ENCODE measurements around the gene OBSCN.
"Not testable (repeated sequence)": the region's sequence is repeated elsewhere in the genome, so short reads cannot be mapped to it uniquely, and the experiment has no call there.

The OBSCN gene

GRCh38 chr1:228188249-228188648 lies 19.6 kb upstream of the OBSCN start:
- DNase-seq, result not testable (repeated sequence)

DNA sequence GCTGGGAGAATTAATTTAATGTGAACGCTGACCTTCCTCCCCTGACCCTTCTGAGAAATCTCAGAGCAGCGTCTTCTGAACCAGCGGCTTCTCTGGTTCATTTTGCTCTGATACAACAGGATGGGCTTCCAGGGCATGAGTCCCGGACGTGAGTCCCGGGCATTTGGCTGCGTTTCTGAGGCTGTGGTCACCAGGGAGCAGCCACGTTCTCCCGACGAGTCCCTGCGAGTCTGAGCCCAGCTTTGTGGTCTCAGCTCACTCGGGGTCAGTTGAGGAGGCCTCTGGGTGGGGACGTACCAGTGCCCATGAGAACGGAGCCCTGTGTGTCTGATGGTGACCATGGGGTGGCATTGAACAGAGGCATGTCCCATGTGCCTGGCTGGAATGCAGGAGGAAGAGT lies 17.7 kb upstream of the OBSCN start:
- no peak for DNase-seq

- no peak for DNase-seq
Measured at GRCh38 chr1:228190778-228191177, 17.1 kb upstream of the OBSCN start.

- DNase-seq, result no peak
Measured at GRCh38 chr1:228194436-228194835, 13.4 kb upstream of the OBSCN start.

- no peak for DNase-seq
Measured at GRCh38 chr1:228194921-228195812, 12.7 kb upstream of the OBSCN start.

DNA sequence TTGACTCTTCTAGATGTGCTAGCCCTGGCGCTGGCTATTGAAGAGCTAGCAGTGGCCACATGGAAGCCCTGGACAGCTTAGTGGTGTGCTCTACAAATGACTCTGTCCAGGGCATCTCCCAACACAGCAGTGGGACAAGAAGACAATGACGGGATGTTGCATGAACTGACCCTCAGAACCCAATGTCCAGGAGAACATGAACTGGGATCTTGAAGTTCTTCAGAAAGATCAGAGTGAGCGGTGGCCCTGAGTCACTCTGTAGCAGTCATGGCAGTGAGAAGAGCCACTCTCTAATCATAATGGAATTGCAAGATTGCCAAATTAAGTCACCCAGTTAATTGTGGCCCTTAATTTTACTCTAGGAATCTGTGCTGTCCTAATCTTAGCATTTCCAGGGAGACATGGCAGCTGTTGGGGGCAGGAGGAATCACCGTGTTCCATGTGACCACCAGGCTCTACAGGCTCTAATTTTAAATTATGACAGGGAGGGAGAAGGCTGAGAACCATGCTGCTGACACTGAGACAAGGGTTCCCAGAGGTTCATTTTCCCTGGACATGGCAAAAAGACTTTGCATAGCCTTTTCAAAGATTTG lies 10.2 kb upstream of the OBSCN start:
- DNase-seq, result no peak

GRCh38 chr1:228198977-228199590 lies 8.8 kb upstream of the OBSCN start:
- no peak for DNase-seq

- no peak for DNase-seq
Measured at GRCh38 chr1:228204958-228205357, 2.9 kb upstream of the OBSCN start.

DNA sequence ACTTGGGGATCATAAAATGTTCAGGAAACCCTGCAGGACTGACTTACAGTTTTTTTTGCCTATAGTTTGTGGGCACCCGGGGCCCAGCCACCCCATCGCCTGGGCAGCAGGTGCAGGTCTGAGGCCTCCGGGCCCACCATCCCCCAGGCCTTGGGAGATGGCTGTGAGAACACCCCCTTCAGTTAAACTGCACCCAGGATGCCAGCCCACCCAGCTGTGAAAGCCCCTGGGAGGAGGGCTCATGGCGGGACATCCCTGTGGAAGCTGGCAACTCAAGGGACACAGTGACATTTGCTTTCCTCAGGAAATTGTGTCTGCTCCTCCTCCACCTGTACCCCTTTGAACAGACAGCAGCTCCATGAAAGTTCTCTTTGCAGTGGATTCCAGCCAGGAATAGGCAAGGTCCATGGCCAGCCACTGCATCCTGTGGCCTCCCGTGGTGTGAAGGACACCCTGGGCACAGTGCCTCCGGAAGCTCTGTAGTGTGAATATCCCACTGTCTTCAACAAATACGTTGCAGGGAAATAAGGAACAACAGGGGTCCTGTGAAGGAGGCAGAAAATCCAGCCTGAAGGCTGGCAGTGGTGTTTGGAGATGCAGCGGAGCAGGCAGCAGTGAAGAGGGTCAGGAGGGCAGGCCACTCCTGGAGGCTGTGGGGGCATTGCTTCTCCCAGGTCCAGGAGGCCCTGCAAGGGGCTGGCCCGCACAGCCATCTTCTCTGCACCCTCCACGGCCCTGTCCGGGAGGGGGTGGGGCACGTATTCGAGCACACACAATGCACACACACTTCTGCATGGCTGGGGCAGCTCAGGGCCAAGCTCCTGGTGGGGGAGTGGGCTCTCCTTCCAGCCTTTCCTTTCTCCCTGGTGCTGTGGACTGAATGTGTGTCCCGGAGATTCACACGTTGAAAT lies 2.1 kb upstream of the OBSCN start:
- DNase-seq, result no peak

- no peak for DNase-seq
Measured at GRCh38 chr1:228206582-228207351, 1.1 kb upstream of the OBSCN start.

DNA sequence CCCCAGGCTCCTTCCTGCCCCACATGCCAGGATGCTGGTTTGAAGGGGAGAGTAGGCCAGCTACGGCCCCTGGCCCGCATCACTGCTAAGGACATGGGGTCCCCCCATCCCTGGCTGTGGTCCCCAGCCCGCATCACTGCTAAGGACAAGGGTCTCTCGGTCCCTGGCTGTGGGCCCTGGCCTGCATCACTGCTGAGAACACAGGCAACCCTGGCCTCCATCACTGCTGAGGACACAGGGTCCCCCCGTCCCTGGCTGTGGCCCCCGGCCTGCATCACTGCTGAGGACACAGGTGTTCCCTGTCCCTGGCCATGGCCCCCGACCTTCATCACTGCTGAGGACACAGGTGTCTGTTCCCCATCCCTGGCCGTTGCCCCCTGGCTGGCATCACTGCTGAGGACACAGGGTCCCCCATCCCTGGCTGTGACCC lies 448 bp upstream of the OBSCN start:
- no peak for DNase-seq

- no peak for DNase-seq
Measured at GRCh38 chr1:228208831-228209551, 1.1 kb downstream of the OBSCN start.

- no peak for DNase-seq
Measured at GRCh38 chr1:228209657-228210056, 1.8 kb downstream of the OBSCN start.

GRCh38 chr1:228210076-228210651 lies 2.3 kb downstream of the OBSCN start:
- DNase-seq, result no peak

GRCh38 chr1:228210712-228211530 lies 3.1 kb downstream of the OBSCN start:
- no peak for DNase-seq

DNA sequence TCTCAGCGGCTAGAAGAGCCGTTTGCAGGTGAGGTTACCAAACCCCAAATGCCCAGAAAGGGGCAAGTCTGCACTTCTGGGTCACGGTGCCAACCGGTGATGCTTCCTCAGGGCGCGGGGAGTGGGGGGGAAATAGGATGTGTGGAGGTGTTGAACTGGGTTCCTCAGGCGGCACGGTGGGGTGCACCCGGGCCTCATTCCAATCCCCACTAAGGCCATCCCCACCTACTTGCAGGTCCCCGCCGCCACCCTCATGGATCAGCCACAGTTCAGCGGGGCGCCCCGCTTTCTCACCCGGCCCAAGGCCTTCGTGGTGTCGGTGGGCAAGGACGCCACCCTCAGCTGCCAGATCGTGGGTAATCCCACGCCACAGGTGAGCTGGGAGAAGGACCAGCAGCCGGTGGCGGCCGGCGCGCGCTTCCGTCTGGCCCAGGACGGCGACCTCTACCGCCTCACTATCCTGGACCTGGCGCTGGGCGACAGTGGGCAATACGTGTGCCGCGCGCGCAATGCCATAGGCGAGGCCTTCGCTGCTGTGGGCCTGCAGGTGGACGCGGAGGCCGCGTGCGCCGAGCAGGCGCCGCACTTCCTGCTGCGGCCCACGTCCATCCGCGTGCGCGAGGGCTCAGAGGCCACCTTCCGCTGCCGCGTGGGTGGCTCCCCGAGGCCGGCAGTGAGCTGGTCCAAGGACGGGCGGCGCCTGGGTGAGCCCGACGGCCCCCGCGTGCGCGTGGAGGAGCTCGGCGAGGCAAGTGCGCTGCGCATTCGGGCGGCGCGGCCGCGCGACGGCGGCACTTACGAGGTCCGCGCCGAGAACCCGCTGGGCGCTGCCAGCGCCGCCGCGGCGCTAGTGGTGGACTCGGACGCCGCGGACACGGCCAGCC lies 3.9 kb downstream of the OBSCN start:
- no peak for DNase-seq

DNA sequence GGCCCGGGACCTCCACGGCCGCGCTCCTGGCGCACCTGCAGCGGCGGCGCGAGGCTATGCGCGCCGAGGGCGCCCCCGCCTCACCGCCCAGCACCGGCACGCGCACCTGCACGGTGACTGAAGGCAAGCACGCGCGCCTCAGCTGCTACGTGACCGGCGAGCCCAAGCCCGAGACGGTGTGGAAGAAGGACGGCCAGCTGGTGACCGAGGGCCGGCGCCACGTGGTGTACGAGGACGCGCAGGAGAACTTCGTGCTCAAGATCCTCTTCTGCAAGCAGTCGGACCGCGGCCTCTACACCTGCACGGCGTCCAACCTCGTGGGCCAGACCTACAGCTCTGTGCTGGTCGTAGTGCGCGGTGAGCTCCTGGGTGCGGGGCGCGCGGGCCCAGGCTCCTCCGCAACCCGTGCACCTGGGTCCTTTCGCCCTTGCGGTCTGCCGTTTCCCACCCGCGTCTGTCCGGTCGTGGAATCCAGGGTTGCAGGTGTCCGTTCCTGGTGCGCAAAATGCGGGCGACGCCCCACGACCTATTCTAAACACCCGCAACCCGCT lies 4.6 kb downstream of the OBSCN start:
- DNase-seq, result no peak

Data from activated gamma-delta T cell (primary cell).